Kidney epithelial cell (primary cell): Measurements from ENCODE around the gene CYP4F3. TPM values are rescaled to one million over a fixed set of nuclear protein-coding genes. Genes with fewer than 3 reads are reported as not detected.

Experiments used
- DNase-seq: peaks from one replicate; pipeline ENCODE4 v3.0.0-alpha.2; 2010; ENCODE audit warnings: low read depth
- H3K27me3 ChIP-seq: 2 replicates; pipeline ENCODE4 v1.6.0; 2011; ENCODE audit warnings: low read length; ENCODE audit not compliant: control insufficient read depth, insufficient read depth
- H3K36me3 ChIP-seq: 2 replicates; pipeline ENCODE4 v1.5.1; 2011; ENCODE audit warnings: low read length; ENCODE audit not compliant: control insufficient read depth, insufficient read depth
- H3K4me3 ChIP-seq: 2 replicates; pipeline ENCODE4 v1.5.1; 2011; ENCODE audit warnings: low read depth, mild to moderate bottlenecking, control low read depth, low read length
- CTCF ChIP-seq: IDR thresholded peaks from 2 replicates; pipeline ENCODE4 v1.5.1; 2011; ENCODE audit warnings: mild to moderate bottlenecking, moderate library complexity, low read length, control low read depth, inconsistent platforms; ENCODE audit not compliant: insufficient read depth, poor library complexity, severe bottlenecking
- total RNA-seq: library from RNA; depleted of rRNA; stranded (reverse); fragments of >200 nt; gene quantifications from 2 replicates; pipeline ENCODE4 v1.2.3, GENCODE V29; 2015

Gene CYP4F3
- total RNA-seq, 1 donor from 2014 or later: not detected

GRCh38 chr19:15696654-15697194 lies 56.0 kb downstream of the CYP4F3 start:
- no peak for TF ChIP-seq CTCF
- DNase-seq: no peak
- H3K27me3 ChIP-seq: no peaks in the 10 kb centered on the region

GRCh38 chr19:15701757-15702533 lies 61.2 kb downstream of the CYP4F3 start:
- no peaks in the 10 kb centered on the region for H3K36me3 ChIP-seq
- TF ChIP-seq CTCF: no peak
- DNase-seq: no peak
- no peak overlapping the region for H3K4me3 ChIP-seq
- no peaks in the 10 kb centered on the region for H3K27me3 ChIP-seq

More at GRCh38 chr19:15696654-15697194, 56.0 kb downstream of the CYP4F3 start:
- H3K36me3 ChIP-seq: no peaks in the 10 kb centered on the region
- no peak overlapping the region for H3K4me3 ChIP-seq

- Histone ChIP-seq H3K36me3 (no peaks in the 10 kb centered on the region), H3K4me3 (no peak overlapping the region), H3K27me3 (no peaks in the 10 kb centered on the region)
- DNase-seq: no peak
- no peak for TF ChIP-seq CTCF
Measured at GRCh38 chr19:15702534-15702930, 61.8 kb downstream of the CYP4F3 start.

Other genes with a start within 250 kb of the CYP4F3 start
- gene AKAP8L, start 221.9 kb upstream of the CYP4F3 start, total RNA-seq: 74.7 and 79.8 TPM in 2 replicates
- gene WIZ, start 190.9 kb upstream of the CYP4F3 start, total RNA-seq: 42.7 and 64.1 TPM in 2 replicates
- not detected in 2 replicates for gene RASAL3, start 176.4 kb upstream of the CYP4F3 start, total RNA-seq
- gene PGLYRP2, start 161.4 kb upstream of the CYP4F3 start, total RNA-seq: not detected in 2 replicates
- gene CYP4F22, start 132.4 kb upstream of the CYP4F3 start, total RNA-seq: not detected in 2 replicates
- not detected in 2 replicates for gene CYP4F8, start 25.7 kb upstream of the CYP4F3 start, total RNA-seq
- not detected in 2 replicates for gene CYP4F12, start 32.2 kb downstream of the CYP4F3 start, total RNA-seq
- not detected in 2 replicates for gene OR10H2, start 87.1 kb downstream of the CYP4F3 start, total RNA-seq
- not detected in 2 replicates for gene OR10H3, start 97.1 kb downstream of the CYP4F3 start, total RNA-seq
- gene OR10H5, start 146.8 kb downstream of the CYP4F3 start, total RNA-seq: not detected in 2 replicates
- gene OR10H1, start 174.8 kb downstream of the CYP4F3 start, total RNA-seq: not detected in 2 replicates